ELR (cell line): ENCODE results near the gene ARVCF.

ENCODE experiments used
- DNase-seq: peaks from one replicate; pipeline ENCODE4 v3.0.0-alpha.2; 2015; ENCODE audit warnings: low read depth

Gene ARVCF

DNA sequence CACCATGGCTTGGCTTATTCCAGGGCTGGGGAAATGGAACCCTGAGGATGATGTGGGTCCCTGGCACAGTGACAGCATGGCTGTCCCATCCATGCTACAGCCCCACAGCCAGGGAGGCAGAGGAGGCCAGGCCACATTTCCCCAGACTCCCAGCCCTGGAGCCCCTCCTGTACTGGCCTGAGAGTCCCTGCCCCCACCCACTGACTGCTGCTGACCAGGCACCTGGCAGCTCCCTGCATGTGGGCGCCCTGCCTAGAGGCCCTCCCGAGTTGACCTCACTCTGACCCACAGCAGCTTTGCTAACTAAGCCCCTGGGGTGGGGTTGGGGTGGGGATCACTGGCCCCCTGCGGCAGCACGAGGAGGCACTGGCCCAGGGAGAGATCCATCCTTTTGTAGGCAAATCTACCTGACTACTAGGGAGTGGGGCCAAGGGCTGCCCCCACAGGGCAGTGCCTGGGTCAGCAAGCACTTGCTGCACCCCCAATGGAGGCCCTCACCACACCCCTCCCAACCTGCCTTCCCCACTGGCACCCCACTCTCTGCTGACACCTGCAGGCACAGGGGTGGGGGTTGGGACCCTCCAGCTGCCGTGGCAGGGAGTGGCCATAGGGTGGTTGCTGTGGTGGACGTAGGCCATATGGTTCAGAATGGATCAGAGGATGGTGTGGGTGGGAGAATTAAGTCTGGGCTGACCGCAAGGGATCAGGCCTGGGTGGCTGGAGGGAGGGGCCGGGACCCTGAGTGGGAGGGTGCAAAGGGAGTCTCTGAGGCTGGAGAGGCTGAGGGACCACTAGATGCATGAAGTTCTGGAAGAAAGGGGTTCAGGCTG lies 17.4 kb downstream of the ARVCF start:
- DNase-seq = no peak

DNA sequence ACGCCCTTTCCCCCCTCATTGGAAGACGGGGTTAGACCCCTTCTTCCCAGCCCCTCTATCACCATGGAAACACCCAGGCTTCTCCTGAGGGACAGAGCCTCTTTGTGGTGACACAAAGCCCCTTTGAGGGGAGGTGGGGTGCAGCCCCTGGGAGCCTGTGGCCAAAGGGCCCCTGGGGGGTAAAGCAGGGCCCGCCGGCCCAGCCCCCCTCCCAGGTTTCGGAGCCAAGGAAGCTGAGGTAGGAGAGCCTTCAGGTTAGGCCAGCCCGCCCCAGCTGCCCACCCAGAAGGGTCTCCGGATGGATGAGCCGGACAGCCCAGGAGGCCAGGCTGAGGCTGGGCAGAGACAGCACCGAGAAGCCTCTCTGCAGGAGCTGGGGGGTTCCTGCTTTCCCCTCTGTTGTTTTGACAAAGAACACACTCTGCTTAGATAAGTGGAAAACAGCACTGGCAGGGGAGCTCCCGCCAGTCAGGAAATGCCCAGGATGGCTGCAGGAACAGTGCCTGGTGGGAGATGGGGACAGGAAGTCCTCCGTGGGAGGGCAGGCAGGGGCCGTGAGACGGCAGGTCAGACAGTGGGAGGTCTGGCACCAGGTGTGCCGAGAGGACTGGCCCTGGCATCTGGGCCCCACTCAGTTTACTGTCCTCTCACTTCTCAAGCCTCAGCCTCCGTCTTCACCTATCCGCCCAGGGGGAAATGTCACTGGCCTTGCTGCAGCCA lies 18.2 kb downstream of the ARVCF start:
- DNase-seq = no peak

DNA sequence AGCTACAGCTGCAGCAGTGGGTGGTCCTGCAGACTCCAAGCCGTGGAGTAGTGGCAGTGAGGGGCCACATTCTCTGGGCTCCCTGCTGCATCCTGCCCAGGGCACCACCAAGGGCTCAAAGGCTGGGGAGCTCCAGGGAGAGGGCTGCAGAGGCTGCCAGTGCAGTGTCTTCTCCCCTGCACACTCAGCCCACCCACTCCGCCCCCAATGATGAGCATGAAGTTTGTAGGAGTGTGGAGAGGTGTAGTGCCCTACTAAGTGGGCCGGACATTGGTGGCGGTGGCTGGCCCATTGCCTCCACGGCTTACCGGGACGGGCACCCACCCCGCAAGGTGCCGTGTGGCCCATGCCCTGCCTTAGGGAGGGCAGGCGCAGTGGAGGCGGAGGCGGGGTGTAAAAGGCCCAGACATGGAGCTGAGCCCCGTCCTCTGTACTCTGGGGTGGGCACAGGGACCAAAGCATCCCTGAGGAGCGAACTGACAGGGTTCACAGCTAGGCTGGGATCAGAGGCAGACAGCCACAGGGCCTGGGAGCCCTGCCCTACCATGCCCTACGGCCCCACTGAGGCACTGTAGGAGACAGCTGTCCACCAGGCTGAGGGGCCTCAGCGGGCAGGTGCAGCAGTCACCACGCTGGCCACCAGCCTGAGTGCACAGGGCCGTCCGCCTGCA lies 18.9 kb downstream of the ARVCF start:
- no peak for DNase-seq

DNA sequence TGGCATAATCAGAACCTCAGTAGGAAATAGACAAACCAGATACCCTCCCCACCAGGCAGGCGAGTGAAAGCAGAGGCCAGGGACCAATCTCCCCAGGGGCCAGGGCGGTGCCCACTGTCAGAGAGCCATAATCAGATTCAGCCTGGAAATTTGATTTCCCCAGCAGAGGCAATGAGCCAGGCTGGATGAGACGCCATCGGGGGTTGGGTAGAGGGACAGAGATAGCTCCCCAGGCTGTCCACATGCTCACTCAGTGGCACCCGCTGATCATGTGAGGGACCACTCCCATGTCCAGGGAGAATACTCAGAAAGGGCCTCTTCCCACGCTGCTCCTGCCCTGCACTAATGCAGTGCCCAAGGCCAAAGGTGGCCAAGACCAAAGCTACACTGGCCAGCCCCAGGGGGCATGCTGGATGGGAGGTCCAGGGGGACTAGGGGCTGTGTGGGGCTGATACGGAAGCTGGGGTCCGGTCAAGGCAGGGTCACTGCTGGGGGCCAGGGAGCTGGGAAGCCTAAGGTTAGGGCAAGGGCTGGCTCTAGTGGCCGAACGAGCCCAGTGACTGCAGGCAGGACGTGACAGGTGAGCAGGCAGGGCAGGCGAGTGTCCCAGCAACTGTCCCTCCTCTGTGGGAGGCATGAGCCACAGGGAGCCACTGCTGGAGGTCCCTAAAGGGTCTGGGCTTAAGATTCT lies 19.8 kb downstream of the ARVCF start:
- DNase-seq = no peak

DNA sequence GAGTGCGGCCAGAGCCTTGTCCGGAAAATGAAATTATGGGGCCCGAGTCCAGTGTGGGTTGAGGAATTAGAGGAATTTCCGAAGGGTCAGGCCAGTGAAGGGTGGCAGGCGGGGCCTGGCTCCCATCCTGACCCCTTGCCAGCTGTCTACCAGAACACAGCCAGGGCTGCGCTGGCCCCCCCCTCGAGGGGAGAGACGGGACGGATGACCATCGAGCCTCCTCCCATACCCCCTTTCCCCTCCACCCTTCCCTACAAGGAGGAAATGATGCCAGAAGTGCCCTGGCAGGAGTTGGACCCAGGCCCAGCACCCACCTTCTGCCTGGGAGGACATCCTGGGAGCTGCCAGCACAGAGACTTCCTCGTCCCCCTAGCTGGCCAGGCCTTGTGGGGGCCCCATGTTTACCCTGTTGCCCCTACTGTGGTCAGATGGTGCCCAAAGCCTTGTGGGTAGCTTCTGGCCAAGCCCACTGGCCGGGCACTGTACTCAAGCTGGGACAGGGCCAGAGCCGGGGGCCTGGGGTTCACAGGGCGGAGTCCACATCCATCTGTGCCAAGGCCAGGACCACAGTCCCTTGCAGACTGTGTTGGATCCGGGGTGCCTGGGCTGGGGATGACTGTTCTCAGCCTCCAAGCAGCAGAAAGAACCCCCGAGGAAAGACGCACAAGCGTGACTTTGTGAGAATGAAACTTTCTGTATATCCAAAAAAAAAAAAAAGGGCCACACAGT lies 20.8 kb downstream of the ARVCF start:
- DNase-seq = no peak

DNA sequence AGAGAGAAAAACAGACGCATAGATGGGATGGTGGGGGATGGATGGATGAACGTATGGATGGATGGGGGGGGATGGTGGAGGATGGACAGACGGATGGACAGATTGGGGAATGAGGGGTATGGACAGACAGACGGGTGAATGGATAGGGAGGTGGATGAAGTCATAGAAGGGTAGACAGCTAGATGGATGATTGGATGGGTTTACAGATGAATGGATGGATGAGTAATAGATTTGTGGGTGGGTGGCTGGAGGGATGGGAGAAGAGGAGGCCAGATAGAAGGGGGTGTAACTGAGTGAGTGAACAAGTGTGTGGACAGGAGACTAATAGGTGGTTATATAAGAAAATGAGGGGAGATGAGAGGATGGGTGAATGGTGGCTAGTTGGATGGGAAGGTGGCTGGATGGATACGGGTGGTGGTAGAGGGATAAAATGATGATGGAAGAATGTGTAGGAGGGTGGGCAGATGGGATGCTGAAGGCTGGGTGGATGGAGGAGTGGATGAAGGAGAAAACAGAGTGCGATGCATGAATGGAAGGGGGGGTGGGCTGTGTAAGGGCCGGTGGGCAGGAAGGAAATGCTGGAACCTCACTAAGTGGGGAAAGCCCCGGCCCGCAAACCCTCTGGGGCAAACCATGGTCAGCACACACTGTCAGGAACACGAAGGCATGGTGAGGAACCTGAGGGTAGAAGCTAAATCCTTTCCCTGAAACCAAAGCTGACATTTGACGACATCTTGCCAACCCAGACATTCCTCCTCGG lies 21.6 kb downstream of the ARVCF start:
- no peak for DNase-seq

DNA sequence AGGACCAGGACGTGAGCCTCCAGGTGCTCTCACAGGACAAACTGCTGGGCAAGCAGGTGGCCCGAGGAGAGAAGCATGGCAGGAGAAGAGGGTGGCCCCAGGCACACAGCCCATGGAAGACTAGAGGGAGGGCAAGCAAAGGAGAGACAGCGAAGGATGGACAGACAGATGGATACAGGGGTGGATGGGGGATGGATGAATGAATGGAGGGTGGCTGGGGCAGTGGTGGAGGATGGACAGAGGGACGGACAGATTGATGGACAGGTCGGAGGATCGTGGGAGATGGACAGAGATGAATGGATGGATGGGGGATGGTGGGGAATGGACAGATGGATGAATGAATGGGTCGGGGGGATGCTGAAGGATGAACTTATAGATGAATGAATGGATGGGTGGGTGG lies 22.7 kb downstream of the ARVCF start:
- no peak for DNase-seq

DNA sequence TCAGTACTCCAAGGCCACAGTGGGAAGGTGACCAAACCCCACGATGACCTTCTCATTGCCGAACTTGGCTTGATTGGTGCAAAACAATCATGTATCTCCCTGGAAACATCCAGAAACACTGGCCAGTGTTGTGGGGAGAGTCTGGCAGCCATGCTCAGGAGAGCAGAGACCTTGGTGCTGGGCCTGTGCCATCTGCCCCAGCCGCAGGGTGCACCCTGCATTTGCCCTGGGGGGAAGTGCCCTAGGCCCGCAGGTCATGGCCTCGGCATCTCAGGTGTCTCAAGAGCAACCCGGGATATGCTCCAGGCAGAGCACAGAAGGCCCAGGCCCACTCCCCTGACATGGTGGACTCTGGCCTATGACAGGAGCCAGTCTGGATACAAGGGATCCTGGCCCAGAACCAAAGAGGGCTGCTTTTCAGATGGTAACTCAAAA lies 23.7 kb downstream of the ARVCF start:
- no peak for DNase-seq

DNA sequence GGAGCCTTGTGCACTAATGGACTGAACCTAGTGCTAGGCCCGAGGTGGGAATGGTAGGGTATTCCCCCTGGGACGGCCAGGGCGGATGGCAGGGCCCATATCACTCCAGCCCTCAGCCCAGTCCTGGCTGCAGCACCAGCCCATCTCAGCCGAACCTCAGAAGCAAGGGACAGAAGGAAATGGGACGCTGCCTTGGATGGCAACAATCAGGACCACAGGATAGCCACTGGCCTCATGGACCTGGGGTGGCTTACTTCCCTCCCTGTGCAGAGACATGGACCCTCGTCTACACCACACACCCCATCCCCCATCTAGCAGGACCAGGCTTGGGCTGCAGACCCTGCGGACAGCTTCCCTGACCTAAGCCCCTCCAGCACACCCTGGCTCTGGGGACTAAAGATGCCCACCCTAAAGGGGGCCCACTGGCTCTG lies 24.1 kb downstream of the ARVCF start:
- DNase-seq = no peak

DNA sequence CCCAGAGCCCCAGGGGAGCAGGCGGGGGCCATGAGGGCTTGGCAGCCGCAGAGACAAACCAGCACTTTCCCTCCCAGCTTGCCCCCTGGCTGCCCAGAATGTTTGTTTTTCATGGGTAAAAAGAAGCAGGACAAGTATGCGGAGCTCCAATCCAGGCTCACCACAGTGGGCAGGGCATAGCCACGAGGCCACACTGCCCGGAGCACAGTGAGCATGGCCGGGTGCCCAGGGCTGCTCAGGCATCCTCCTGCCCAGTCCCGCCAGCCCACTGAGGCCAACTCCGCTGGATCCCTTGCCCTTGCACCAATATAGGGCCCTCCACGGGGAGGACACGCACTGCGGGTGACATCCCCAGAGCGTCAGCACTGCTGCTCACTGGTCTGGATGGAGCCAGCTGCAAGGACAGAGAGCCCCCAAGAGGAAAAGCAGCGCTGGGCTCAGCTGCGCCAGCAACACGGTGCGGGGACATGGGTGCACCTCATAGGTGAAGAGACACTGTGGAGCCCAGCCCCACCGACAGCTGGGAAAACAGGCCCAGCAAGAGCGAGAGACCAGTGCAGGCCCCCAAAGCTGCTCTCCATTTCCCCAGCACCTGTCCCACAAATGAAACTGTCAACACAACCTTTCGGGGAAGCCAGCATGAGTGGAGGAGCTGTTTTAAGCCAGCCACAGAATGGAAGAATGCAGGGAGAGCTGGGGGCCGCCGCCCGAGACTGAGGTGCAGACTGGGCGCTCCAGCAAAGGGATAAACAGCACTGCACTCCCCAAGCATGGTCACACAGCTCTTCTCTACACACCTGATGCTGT lies 24.8 kb downstream of the ARVCF start:
- no peak for DNase-seq

DNA sequence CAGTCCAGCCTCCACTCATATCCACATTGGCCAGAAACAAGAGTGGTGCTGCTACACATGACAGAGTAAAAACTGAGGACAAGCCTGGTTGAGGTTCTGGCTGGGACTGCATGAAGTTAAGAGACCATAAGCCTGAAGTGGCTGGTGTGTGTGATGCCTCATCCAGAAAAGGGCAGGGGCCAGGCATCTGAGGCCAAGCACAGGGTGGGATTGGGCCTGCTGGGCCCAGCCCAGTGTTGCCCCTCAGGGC lies 25.3 kb downstream of the ARVCF start:
- DNase-seq = no peak

DNA sequence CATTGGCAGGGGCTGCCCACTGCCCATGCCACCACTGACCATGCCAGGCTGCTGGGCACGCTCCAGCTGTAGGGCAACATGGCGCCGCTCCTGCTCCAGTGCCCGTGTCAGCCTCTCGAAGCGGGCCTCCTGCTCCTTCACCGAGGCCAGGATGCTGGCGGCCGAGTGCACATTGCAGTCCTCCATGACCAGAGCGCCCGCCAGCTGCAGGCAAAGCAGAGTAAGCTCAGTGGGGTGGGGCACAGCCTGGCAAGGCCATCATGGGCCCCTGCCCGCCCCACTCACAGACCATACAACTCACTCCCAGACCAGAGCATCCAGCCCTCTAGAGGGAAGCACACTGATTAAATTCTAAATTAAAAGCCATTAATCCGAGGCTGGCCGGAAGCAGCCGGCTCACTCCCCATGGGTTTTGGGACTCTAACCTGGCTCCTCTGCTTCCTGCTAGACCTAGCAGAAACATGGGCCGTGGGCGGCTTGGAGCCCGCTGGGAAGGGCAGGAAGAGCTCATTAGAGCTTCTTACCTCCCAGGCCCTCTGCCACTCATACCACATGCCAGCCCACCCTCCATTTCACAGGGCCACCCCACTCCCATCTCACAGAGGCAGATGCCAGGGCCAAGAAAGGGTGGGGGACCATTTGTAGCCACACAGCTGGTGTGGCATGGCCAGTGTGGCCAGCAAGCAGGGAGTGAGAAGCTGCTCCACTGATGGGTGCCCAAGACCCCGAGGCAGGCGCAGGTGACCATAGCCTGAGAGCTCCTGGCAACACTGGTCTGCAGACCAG lies 25.8 kb downstream of the ARVCF start:
- no peak for DNase-seq

DNA sequence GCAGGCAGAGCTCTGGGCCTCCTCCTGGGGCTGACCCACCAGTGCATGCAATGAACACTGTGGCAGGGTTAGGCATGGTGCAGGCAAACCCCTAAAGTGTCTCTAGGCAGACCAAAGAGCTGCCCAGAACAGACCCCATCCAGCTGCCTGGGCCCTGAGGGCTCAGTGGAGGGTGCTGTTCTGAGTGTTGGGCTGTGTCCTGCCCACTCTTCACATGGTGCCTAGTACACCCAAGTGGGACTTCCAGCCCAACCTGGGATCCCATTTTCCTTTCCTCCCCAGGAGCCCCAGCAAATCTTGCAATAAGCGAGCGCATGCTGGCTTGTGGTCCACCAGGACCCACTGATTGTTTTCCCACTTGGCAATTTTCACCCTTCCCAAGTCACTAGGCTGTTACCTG lies 26.4 kb downstream of the ARVCF start:
- DNase-seq = no peak

DNA sequence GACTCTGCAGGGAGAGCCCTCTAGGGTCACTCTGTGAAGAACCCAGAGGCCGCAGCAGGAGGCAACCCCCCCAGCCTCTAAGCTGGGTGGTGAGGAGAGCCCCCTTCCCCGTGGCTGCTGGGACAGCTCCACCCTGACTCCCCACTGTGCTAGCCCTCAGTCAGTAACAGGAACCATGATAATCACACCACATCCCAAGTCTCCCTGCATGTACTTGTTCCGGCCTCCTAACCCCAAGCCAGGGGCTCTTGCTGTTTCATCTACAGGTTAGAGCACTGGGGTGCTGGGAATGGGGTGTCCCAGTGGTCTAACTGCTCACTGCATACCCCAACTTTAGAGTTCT lies 26.9 kb downstream of the ARVCF start:
- no peak for DNase-seq

DNA sequence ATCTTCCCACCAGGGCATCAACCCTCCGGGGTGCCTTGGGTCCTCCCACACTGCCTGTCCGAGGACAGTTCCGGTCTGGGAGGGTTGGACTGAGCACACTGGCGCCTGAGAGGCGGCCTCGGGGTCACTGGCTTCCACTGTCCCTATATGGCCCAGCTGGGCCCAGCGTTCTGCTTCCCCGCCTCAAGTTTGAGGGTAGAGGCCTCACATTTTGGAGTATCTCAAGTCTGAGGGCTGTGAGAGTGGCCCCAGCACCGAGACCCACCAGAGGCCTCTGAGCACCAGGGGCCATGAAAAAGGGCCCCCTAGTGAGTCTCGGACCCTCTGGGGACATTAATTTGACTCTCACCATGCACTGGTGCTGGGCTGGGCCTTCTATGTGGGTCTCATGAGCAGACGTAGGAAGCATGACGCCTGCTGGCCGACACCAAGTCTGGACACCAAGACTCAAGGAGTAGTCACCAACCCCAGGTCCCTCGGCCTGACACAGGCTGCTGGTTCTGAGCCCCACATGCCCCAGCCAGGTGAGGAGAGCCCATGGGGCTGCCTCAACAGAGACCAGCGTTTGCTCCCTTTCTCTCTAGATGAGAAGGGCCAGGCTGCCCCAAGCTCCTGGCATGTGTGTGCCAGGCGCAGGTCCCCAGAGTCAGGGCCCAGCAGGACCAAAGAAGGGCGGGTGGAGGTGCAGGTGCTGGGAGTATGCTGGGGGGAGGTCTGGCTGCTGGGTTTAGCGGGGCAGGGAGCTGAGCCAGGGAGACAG lies 27.5 kb downstream of the ARVCF start:
- DNase-seq = no peak

DNA sequence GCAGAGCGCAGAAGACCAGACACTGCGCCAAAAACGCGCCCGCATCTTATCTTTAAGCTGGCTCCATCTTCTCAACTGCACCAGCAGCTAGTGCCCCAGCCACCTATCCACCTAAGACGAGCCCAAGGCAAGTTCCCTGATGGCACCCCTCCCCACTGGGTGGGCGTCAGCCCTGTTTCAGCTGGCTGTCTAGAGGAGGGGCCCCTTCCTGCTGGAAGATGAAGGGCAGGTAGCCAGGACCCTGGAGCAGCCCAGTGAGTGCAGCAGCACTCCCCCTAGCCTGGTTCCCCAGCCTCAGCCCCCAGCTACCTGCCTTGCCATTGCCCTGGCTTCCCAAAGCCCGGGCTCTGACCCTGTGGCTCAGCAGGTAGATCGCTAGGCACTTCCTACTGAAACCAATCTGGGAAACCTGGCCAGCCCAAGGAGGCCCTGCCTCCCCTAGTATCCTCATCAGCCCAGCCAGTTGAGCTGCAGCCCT lies 28.3 kb downstream of the ARVCF start:
- no peak for DNase-seq

DNA sequence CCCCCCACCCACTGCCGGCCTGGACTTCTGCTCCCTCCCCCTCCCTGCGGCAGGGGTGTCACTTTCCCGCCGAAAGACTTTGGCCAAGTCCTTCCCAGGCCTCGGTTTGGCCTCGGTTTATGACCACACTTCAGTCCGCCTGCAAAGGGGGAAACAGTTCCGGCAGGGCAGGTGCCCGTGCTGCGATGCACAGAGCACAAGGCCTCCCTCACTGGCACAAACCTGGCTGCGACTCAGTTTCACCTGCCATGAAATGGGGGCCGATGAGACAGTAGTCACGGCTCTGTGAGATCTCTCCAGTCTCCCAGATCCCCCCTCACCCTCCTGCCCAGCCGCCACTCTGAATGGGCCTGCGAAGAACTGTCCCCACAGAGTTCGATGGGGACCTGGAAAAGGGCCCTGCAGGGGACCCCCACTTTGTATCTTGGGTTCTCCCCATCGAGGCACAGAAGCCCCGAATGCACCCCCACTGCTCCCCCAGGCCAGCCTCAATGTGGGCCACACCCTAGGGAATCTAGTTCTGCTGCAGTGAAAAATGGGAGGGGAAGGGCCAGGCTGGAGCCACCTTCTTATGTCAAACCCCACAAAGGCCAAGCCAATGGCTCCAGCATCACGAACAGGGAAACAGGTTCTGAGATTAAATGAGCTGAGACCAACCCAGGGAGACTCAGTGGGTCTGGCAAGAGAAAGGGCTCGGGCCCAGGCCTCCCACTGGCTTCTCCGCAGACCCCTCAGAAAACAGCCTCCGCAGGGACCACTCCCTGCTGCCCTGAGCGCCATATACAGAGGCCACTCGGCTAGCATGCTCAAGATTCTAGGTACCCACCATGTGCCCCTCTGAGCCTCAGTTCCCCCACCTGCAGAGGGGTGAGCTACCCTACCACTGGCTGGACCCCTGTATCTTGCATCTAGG lies 29.0 kb downstream of the ARVCF start:
- no peak for DNase-seq
